Measurements from ENCODE around the gene NAA35. TPM values are rescaled to one million over a fixed set of nuclear protein-coding genes. Genes with fewer than 3 reads are reported as not detected.

The NAA35 gene
- total RNA-seq, 1 donor from 2014 or later = 20.3 TPM

GRCh38 chr9:86052556-86053468 lies 111.9 kb downstream of the NAA35 start:
- intact Hi-C loops (cut with DNase I) = no loop called here
- Histone ChIP-seq H3K27me3 (ENCODE audit: low read depth) (no peaks in the 10 kb centered on the region), H3K9me3 (no peaks in the 10 kb centered on the region), H3K4me1 (no peaks in the 10 kb centered on the region), H3K27ac (no peak overlapping the region), H3K4me3 (no peak overlapping the region), H3K36me3 (no peaks in the 10 kb centered on the region)
- ATAC-seq (peak in 1 of 2 donors; percentile 35), DNase-seq (no peak)
- no peak for TF ChIP-seq CTCF (IDR thresholded peaks at IDR 0.05)

- ATAC-seq (no peak), DNase-seq (no peak)
- no peak for TF ChIP-seq CTCF (IDR thresholded peaks at IDR 0.05)
- no peaks in the 10 kb centered on the region for H3K9me3 ChIP-seq
- H3K4me3 ChIP-seq = no peak overlapping the region
- no peak overlapping the region for H3K27ac ChIP-seq
- no peaks in the 10 kb centered on the region for H3K4me1 ChIP-seq
- H3K27me3 ChIP-seq (ENCODE audit: low read depth) = no peaks in the 10 kb centered on the region
- intact Hi-C loops (cut with DNase I) = no loop called here
- no peaks in the 10 kb centered on the region for H3K36me3 ChIP-seq
Observed at GRCh38 chr9:86054695-86055094, 113.7 kb downstream of the NAA35 start.

GRCh38 chr9:86057491-86057890 lies 116.5 kb downstream of the NAA35 start:
- intact Hi-C loops (cut with DNase I) = no loop called here
- no peak overlapping the region for H3K27ac ChIP-seq
- H3K4me1 ChIP-seq = no peaks in the 10 kb centered on the region
- no peak for TF ChIP-seq CTCF (IDR thresholded peaks at IDR 0.05)
- no peaks in the 10 kb centered on the region for H3K9me3 ChIP-seq
- H3K27me3 ChIP-seq (ENCODE audit: low read depth) = no peaks in the 10 kb centered on the region
- ATAC-seq = no peak
- H3K36me3 ChIP-seq = no peaks in the 10 kb centered on the region
- no peak overlapping the region for H3K4me3 ChIP-seq
- no peak for DNase-seq

GRCh38 chr9:86061972-86062739 lies 121.2 kb downstream of the NAA35 start:
- Histone ChIP-seq H3K27ac (no peak overlapping the region), H3K27me3 (ENCODE audit: low read depth) (no peaks in the 10 kb centered on the region), H3K4me1 (no peaks in the 10 kb centered on the region), H3K9me3 (no peaks in the 10 kb centered on the region), H3K36me3 (no peaks in the 10 kb centered on the region), H3K4me3 (no peak overlapping the region)
- no peak for TF ChIP-seq CTCF (IDR thresholded peaks at IDR 0.05)
- intact Hi-C loops (cut with DNase I) = no loop called here
- no peak for ATAC-seq
- no peak for DNase-seq

- ATAC-seq (peak; percentile 66 to 70), DNase-seq (no peak)
- Histone ChIP-seq H3K4me3 (peak overlapping the region; percentile 41), H3K27ac (no peak overlapping the region), H3K4me1 (no peaks in the 10 kb centered on the region), H3K27me3 (ENCODE audit: low read depth) (no peaks in the 10 kb centered on the region), H3K9me3 (no peaks in the 10 kb centered on the region), H3K36me3 (no peaks in the 10 kb centered on the region)
- intact Hi-C loops (cut with DNase I) = no loop called here
- TF ChIP-seq CTCF (IDR thresholded peaks at IDR 0.05) = no peak
Observed at GRCh38 chr9:86062845-86063693, 122.1 kb downstream of the NAA35 start.
